Astrocyte (in vitro differentiated cells and primary cell): Measurements from ENCODE around the gene CCDC88B. TPM values are rescaled to one million over a fixed set of nuclear protein-coding genes. Genes with fewer than 3 reads are reported as not detected.

ENCODE experiments used
- DNase-seq: peaks from one replicate; pipeline ENCODE4 v3.0.0-alpha.2; 2010; ENCODE audit warnings: low read depth
- FAIRE-seq: peaks from 2 replicates; lab custom pipeline; 2011; peaks lifted over from hg19 to GRCh38; lab: Jason Lieb, UNC
- H2AFZ ChIP-seq: 2 replicates; pipeline ENCODE4 v1.6.0; 2012; ENCODE audit warnings: low read depth, low read length, inconsistent platforms
- H3K27ac ChIP-seq: 2 replicates; pipeline ENCODE4 v1.5.1; 2011; ENCODE audit warnings: low read depth, low read length, inconsistent platforms
- H3K27me3 ChIP-seq: 2 replicates; pipeline ENCODE4 v1.6.0; 2011; ENCODE audit warnings: low read length, inconsistent platforms; ENCODE audit not compliant: insufficient read depth
- H3K36me3 ChIP-seq: 2 replicates; pipeline ENCODE4 v1.5.1; 2011; ENCODE audit warnings: low read length, inconsistent platforms; ENCODE audit not compliant: insufficient read depth
- H3K4me1 ChIP-seq: 2 replicates; pipeline ENCODE4 v1.5.1; 2011; ENCODE audit warnings: low read length, inconsistent platforms; ENCODE audit not compliant: insufficient read depth
- H3K4me2 ChIP-seq: 2 replicates; pipeline ENCODE4 v1.6.0; 2012; ENCODE audit warnings: low read length, inconsistent platforms
- H3K4me3 ChIP-seq: 2 replicates; pipeline ENCODE4 v1.5.1; 2011; ENCODE audit warnings: low read depth, mild to moderate bottlenecking, low read length, inconsistent platforms; ENCODE audit not compliant: insufficient read depth
- H3K79me2 ChIP-seq: 2 replicates; pipeline ENCODE4 v1.6.0; 2012; ENCODE audit warnings: mild to moderate bottlenecking, low read length, inconsistent platforms; ENCODE audit not compliant: insufficient read depth
- H3K9ac ChIP-seq: 2 replicates; pipeline ENCODE4 v1.6.0; 2012; ENCODE audit warnings: mild to moderate bottlenecking, low read length, inconsistent platforms
- H3K9me3 ChIP-seq: 2 replicates; pipeline ENCODE4 v1.5.1; 2012; ENCODE audit warnings: low read depth, mild to moderate bottlenecking, low read length, inconsistent platforms; ENCODE audit not compliant: insufficient read depth
- H4K20me1 ChIP-seq: 2 replicates; pipeline ENCODE4 v1.6.0; 2012; ENCODE audit warnings: low read length, inconsistent platforms; ENCODE audit not compliant: insufficient read depth
- H3K27ac Mint-ChIP-seq: one replicate; pipeline ENCODE4 v1.8.0; 2021; ENCODE audit warnings: mild to moderate bottlenecking, mixed read lengths; ENCODE audit not compliant: unreplicated experiment
- H3K27me3 Mint-ChIP-seq: one replicate; pipeline ENCODE4 v1.8.0; 2021; ENCODE audit warnings: low read depth, mixed read lengths; ENCODE audit not compliant: unreplicated experiment
- H3K36me3 Mint-ChIP-seq: one replicate; pipeline ENCODE4 v1.8.0; 2021; ENCODE audit warnings: low read depth, mixed read lengths; ENCODE audit not compliant: unreplicated experiment
- H3K4me1 Mint-ChIP-seq: one replicate; pipeline ENCODE4 v1.8.0; 2021; ENCODE audit warnings: low read depth, mixed read lengths; ENCODE audit not compliant: unreplicated experiment
- H3K4me3 Mint-ChIP-seq: one replicate; pipeline ENCODE4 v1.8.0; 2021; ENCODE audit warnings: mild to moderate bottlenecking, moderate library complexity, mixed read lengths; ENCODE audit not compliant: unreplicated experiment
- H3K9me3 Mint-ChIP-seq: one replicate; pipeline ENCODE4 v1.8.0; 2021; ENCODE audit warnings: mild to moderate bottlenecking, mixed read lengths; ENCODE audit not compliant: unreplicated experiment
- EZH2 ChIP-seq: IDR thresholded peaks from 2 replicates; pipeline ENCODE4 v1.6.1; 2012; ENCODE audit warnings: mild to moderate bottlenecking, low read length, inconsistent platforms; ENCODE audit not compliant: insufficient read depth
- total RNA-seq: library from RNA; stranded (reverse); gene quantifications from 2 replicates; pipeline ENCODE4 v1.2.1, GENCODE V29; 2021
- TF ChIP-seq, protein P1 (sequence below): IDR thresholded peaks from 2 replicates; pipeline ENCODE4 v1.5.1; 2011; ENCODE audit warnings: low read depth, mild to moderate bottlenecking, inconsistent platforms, low read length, moderate library complexity; ENCODE audit not compliant: insufficient read depth

The CCDC88B gene
- total RNA-seq, 1 donor from 2014 or later, result 1.2 TPM

- Mint-ChIP-seq H3K9me3 (peaks cover 2% of the 10 kb centered on the region), H3K4me3 (no peak overlapping the region), H3K4me1 (peaks cover 11% of the 10 kb centered on the region), H3K27me3 (peaks cover 9% of the 10 kb centered on the region), H3K36me3 (peaks cover 2% of the 10 kb centered on the region), H3K27ac (no peak overlapping the region)
- no peak overlapping the region for H2AFZ ChIP-seq
- DNase-seq (no peak), FAIRE-seq (no peak)
- no peak for TF ChIP-seq EZH2
- TF ChIP-seq, protein P1, sequence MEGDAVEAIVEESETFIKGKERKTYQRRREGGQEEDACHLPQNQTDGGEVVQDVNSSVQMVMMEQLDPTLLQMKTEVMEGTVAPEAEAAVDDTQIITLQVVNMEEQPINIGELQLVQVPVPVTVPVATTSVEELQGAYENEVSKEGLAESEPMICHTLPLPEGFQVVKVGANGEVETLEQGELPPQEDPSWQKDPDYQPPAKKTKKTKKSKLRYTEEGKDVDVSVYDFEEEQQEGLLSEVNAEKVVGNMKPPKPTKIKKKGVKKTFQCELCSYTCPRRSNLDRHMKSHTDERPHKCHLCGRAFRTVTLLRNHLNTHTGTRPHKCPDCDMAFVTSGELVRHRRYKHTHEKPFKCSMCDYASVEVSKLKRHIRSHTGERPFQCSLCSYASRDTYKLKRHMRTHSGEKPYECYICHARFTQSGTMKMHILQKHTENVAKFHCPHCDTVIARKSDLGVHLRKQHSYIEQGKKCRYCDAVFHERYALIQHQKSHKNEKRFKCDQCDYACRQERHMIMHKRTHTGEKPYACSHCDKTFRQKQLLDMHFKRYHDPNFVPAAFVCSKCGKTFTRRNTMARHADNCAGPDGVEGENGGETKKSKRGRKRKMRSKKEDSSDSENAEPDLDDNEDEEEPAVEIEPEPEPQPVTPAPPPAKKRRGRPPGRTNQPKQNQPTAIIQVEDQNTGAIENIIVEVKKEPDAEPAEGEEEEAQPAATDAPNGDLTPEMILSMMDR, result no peak
- no peak overlapping the region for H3K4me3 ChIP-seq
- H3K4me1 ChIP-seq, result peaks cover 16% of the 10 kb centered on the region
- H3K9me3 ChIP-seq, result no peaks in the 10 kb centered on the region
- H3K79me2 ChIP-seq, result no peaks in the 10 kb centered on the region
- no peaks in the 10 kb centered on the region for H3K27me3 ChIP-seq
- H4K20me1 ChIP-seq, result peaks cover 4% of the 10 kb centered on the region
- no peak overlapping the region for H3K9ac ChIP-seq
- no peaks in the 10 kb centered on the region for H3K36me3 ChIP-seq
- H3K27ac ChIP-seq, result no peak overlapping the region
- H3K4me2 ChIP-seq, result no peak overlapping the region
Measured at GRCh38 chr11:64330888-64331287, 9.1 kb upstream of the CCDC88B start.

GRCh38 chr11:64331569-64332371 is 8.2 kb upstream of the CCDC88B start:
- Histone ChIP-seq H3K79me2 (no peaks in the 10 kb centered on the region), H3K4me2 (peak overlapping the region; percentile 49), H3K4me3 (no peak overlapping the region), H2AFZ (peak overlapping the region; percentile 35), H3K27ac (no peak overlapping the region), H4K20me1 (peaks cover 4% of the 10 kb centered on the region), H3K4me1 (peaks cover 16% of the 10 kb centered on the region), H3K27me3 (no peaks in the 10 kb centered on the region), H3K36me3 (no peaks in the 10 kb centered on the region), H3K9me3 (no peaks in the 10 kb centered on the region), H3K9ac (no peak overlapping the region)
- peak; percentile 76 for DNase-seq
- H3K27ac Mint-ChIP-seq, result no peak overlapping the region
- H3K9me3 Mint-ChIP-seq, result peaks cover 2% of the 10 kb centered on the region
- H3K36me3 Mint-ChIP-seq, result peaks cover 2% of the 10 kb centered on the region
- FAIRE-seq, result no peak
- peaks cover 11% of the 10 kb centered on the region for H3K4me1 Mint-ChIP-seq
- no peak overlapping the region for H3K4me3 Mint-ChIP-seq
- H3K27me3 Mint-ChIP-seq, result peaks cover 9% of the 10 kb centered on the region
- TF ChIP-seq, protein P1, result peak; percentile 44
- TF ChIP-seq EZH2, result no peak

DNA sequence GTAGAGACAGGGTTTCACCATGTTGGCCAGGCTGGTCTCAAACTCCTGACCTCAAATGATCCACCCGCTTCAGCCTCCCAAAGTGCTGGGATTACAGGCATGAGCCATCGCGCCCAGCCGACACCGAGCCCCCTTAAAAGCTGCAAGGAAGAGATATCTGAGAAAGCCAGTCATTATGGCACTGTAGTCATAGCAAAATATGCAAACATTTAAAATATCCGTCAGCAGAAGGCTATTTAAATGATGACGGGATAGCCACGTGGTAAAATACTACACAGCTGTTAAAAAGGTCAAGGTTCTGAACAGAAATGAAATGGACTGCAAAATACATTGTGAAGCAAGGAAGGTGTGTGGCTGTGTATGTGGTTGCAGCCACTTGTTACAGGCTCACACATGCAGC is 6.4 kb upstream of the CCDC88B start:
- H3K4me1 ChIP-seq, result peaks cover 16% of the 10 kb centered on the region
- no peak overlapping the region for H3K4me2 ChIP-seq
- H3K27ac Mint-ChIP-seq, result no peak overlapping the region
- no peak overlapping the region for H3K4me3 ChIP-seq
- H3K36me3 Mint-ChIP-seq, result no peaks in the 10 kb centered on the region
- no peaks in the 10 kb centered on the region for H3K9me3 Mint-ChIP-seq
- H3K4me1 Mint-ChIP-seq, result peaks cover 11% of the 10 kb centered on the region
- no peak overlapping the region for H3K9ac ChIP-seq
- H3K4me3 Mint-ChIP-seq, result no peak overlapping the region
- no peak overlapping the region for H3K27ac ChIP-seq
- DNase-seq, result no peak
- no peaks in the 10 kb centered on the region for H3K9me3 ChIP-seq
- peaks cover 6% of the 10 kb centered on the region for H3K27me3 Mint-ChIP-seq
- no peaks in the 10 kb centered on the region for H3K27me3 ChIP-seq
- TF ChIP-seq, protein P1, result no peak
- H4K20me1 ChIP-seq, result peaks cover 4% of the 10 kb centered on the region
- no peak for FAIRE-seq
- no peaks in the 10 kb centered on the region for H3K36me3 ChIP-seq
- no peak overlapping the region for H2AFZ ChIP-seq
- H3K79me2 ChIP-seq, result no peaks in the 10 kb centered on the region
